ENCODE measurements around the gene PDK3.

DNA sequence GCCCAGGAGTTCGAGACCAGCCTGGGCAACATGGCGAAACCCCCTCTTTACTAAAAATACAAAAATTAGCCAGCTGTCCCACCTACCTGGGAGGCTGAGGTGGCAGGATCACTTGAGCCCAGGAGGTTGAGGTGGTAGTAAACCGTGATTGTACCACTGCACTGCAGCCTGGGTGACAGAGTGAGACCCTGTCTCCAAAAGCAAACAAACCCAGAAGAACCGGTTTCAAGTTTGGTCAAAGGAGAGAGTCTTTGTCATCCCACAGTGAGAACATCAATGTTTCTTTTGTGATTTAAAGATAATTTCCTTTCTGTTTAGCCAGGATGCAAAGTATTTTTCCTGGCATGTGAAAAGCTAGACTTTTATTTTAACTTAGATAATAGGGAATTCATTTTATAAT is 26.7 kb downstream of the PDK3 start:
- TF ChIP-seq, protein P1, sequence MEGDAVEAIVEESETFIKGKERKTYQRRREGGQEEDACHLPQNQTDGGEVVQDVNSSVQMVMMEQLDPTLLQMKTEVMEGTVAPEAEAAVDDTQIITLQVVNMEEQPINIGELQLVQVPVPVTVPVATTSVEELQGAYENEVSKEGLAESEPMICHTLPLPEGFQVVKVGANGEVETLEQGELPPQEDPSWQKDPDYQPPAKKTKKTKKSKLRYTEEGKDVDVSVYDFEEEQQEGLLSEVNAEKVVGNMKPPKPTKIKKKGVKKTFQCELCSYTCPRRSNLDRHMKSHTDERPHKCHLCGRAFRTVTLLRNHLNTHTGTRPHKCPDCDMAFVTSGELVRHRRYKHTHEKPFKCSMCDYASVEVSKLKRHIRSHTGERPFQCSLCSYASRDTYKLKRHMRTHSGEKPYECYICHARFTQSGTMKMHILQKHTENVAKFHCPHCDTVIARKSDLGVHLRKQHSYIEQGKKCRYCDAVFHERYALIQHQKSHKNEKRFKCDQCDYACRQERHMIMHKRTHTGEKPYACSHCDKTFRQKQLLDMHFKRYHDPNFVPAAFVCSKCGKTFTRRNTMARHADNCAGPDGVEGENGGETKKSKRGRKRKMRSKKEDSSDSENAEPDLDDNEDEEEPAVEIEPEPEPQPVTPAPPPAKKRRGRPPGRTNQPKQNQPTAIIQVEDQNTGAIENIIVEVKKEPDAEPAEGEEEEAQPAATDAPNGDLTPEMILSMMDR (conservative IDR thresholded peaks at IDR 0.05; ENCODE audit: low read length) = no peak
- no peak for TF ChIP-seq EZH2phosphoT487 (IDR thresholded peaks at IDR 0.05; ENCODE audit: borderline replicate concordance, low read depth, low read length)
